CD4-positive, alpha-beta T cell treated with Interleukin-15 for 4 hours (primary cell): ENCODE results near the gene CACNA2D3.

Experiments
- DNase-seq: peaks from one replicate; pipeline ENCODE4 v3.0.0-alpha.2; 2020; ENCODE audit warnings: low spot score

CACNA2D3 gene

GRCh38 chr3:54745843-54746242, 623.5 kb downstream of the CACNA2D3 start:
- DNase-seq, result no peak

GRCh38 chr3:54746722-54747121, 624.4 kb downstream of the CACNA2D3 start:
- DNase-seq, result no peak

GRCh38 chr3:54755756-54756155, 633.4 kb downstream of the CACNA2D3 start:
- DNase-seq, result no peak

- no peak for DNase-seq
These were observed 634.0 kb downstream of the CACNA2D3 start for GRCh38 chr3:54756330-54756731.

- DNase-seq, result no peak
These were observed 636.1 kb downstream of the CACNA2D3 start for GRCh38 chr3:54758461-54758860.

GRCh38 chr3:54759166-54759565, 636.8 kb downstream of the CACNA2D3 start:
- DNase-seq, result no peak

- DNase-seq, result no peak
These were observed 637.8 kb downstream of the CACNA2D3 start for GRCh38 chr3:54760201-54760600.

GRCh38 chr3:54761637-54762036, 639.3 kb downstream of the CACNA2D3 start:
- no peak for DNase-seq

GRCh38 chr3:54764911-54765310, 642.6 kb downstream of the CACNA2D3 start:
- DNase-seq, result no peak

- DNase-seq, result no peak
These were observed 648.7 kb downstream of the CACNA2D3 start for GRCh38 chr3:54771050-54771449.

GRCh38 chr3:54772051-54772450, 649.7 kb downstream of the CACNA2D3 start:
- no peak for DNase-seq

GRCh38 chr3:54772746-54773145, 650.4 kb downstream of the CACNA2D3 start:
- DNase-seq, result no peak

- DNase-seq, result no peak
These were observed 650.9 kb downstream of the CACNA2D3 start for GRCh38 chr3:54773271-54773670.

GRCh38 chr3:54776601-54777000, 654.2 kb downstream of the CACNA2D3 start:
- DNase-seq, result no peak

GRCh38 chr3:54777141-54777540, 654.8 kb downstream of the CACNA2D3 start:
- DNase-seq, result no peak

- DNase-seq, result no peak
These were observed 658.0 kb downstream of the CACNA2D3 start for GRCh38 chr3:54780336-54780735.

- DNase-seq, result no peak
These were observed 659.4 kb downstream of the CACNA2D3 start for GRCh38 chr3:54781728-54782127.

- no peak for DNase-seq
These were observed 661.3 kb downstream of the CACNA2D3 start for GRCh38 chr3:54783611-54784010.

GRCh38 chr3:54784021-54784420, 661.7 kb downstream of the CACNA2D3 start:
- no peak for DNase-seq

- DNase-seq, result no peak
These were observed 663.6 kb downstream of the CACNA2D3 start for GRCh38 chr3:54785976-54786375.

GRCh38 chr3:54790051-54790450, 667.7 kb downstream of the CACNA2D3 start:
- DNase-seq, result no peak

GRCh38 chr3:54791501-54792156, 669.3 kb downstream of the CACNA2D3 start:
- DNase-seq, result no peak

- DNase-seq, result no peak
These were observed 670.2 kb downstream of the CACNA2D3 start for GRCh38 chr3:54792584-54792983.

GRCh38 chr3:54793171-54793570, 670.8 kb downstream of the CACNA2D3 start:
- no peak for DNase-seq
